Measurements from ENCODE around the gene CACNB2.
"Not testable (repeated sequence)": the region's sequence is repeated elsewhere in the genome, so short reads cannot be mapped to it uniquely, and the experiment has no call there.

The CACNB2 gene

GRCh38 chr10:18144928-18145327 is 4.7 kb downstream of the CACNB2 start:
- H3K4me3 ChIP-seq (ENCODE audit: low read depth, low read length): no peak overlapping the region

- H3K4me3 ChIP-seq (ENCODE audit: low read depth, low read length): no peak overlapping the region
Observed at GRCh38 chr10:18145652-18146051, 5.4 kb downstream of the CACNB2 start.

GRCh38 chr10:18149196-18149800 is 9.1 kb downstream of the CACNB2 start:
- H3K4me3 ChIP-seq (ENCODE audit: low read depth, low read length): no peak overlapping the region

GRCh38 chr10:18151356-18151890 is 11.2 kb downstream of the CACNB2 start:
- H3K4me3 ChIP-seq (ENCODE audit: low read depth, low read length): no peak overlapping the region

- not testable (repeated sequence) for H3K4me3 ChIP-seq (ENCODE audit: low read depth, low read length)
Observed at GRCh38 chr10:18153381-18153780, 13.2 kb downstream of the CACNB2 start.

GRCh38 chr10:18155321-18155720 is 15.1 kb downstream of the CACNB2 start:
- no peak overlapping the region for H3K4me3 ChIP-seq (ENCODE audit: low read depth, low read length)

GRCh38 chr10:18156797-18157196 is 16.6 kb downstream of the CACNB2 start:
- H3K4me3 ChIP-seq (ENCODE audit: low read depth, low read length): not testable (repeated sequence)

GRCh38 chr10:18157881-18158280 is 17.7 kb downstream of the CACNB2 start:
- no peak overlapping the region for H3K4me3 ChIP-seq (ENCODE audit: low read depth, low read length)

GRCh38 chr10:18158773-18159265 is 18.6 kb downstream of the CACNB2 start:
- no peak overlapping the region for H3K4me3 ChIP-seq (ENCODE audit: low read depth, low read length)

GRCh38 chr10:18159557-18159956 is 19.3 kb downstream of the CACNB2 start:
- no peak overlapping the region for H3K4me3 ChIP-seq (ENCODE audit: low read depth, low read length)

GRCh38 chr10:18162021-18162627 is 21.9 kb downstream of the CACNB2 start:
- H3K4me3 ChIP-seq (ENCODE audit: low read depth, low read length): no peak overlapping the region

GRCh38 chr10:18164093-18164492 is 23.9 kb downstream of the CACNB2 start:
- H3K4me3 ChIP-seq (ENCODE audit: low read depth, low read length): no peak overlapping the region

- H3K4me3 ChIP-seq (ENCODE audit: low read depth, low read length): no peak overlapping the region
Observed at GRCh38 chr10:18164748-18165361, 24.6 kb downstream of the CACNB2 start.

GRCh38 chr10:18178854-18179483 is 38.7 kb downstream of the CACNB2 start:
- H3K4me3 ChIP-seq (ENCODE audit: low read depth, low read length): no peak overlapping the region

GRCh38 chr10:18179891-18180290 is 39.7 kb downstream of the CACNB2 start:
- no peak overlapping the region for H3K4me3 ChIP-seq (ENCODE audit: low read depth, low read length)

GRCh38 chr10:18181382-18181781 is 41.2 kb downstream of the CACNB2 start:
- H3K4me3 ChIP-seq (ENCODE audit: low read depth, low read length): not testable (repeated sequence)

- H3K4me3 ChIP-seq (ENCODE audit: low read depth, low read length): no peak overlapping the region
Observed at GRCh38 chr10:18185621-18186020, 45.4 kb downstream of the CACNB2 start.

GRCh38 chr10:18190840-18191239 is 50.6 kb downstream of the CACNB2 start:
- no peak overlapping the region for H3K4me3 ChIP-seq (ENCODE audit: low read depth, low read length)

GRCh38 chr10:18194634-18195033 is 54.4 kb downstream of the CACNB2 start:
- H3K4me3 ChIP-seq (ENCODE audit: low read depth, low read length): no peak overlapping the region

GRCh38 chr10:18195060-18195799 is 55.0 kb downstream of the CACNB2 start:
- no peak overlapping the region for H3K4me3 ChIP-seq (ENCODE audit: low read depth, low read length)
